Activated CD8-positive, alpha-beta memory T cell treated with anti-CD3 and anti-CD28 coated beads, Interleukin-2, amount 50 U/mL, for 48 hours (primary cell): ENCODE results near the gene DDX24.

Source experiments
- DNase-seq: peaks from one replicate; pipeline ENCODE4 v3.0.0-alpha.2; 2020

The DDX24 gene

DNA sequence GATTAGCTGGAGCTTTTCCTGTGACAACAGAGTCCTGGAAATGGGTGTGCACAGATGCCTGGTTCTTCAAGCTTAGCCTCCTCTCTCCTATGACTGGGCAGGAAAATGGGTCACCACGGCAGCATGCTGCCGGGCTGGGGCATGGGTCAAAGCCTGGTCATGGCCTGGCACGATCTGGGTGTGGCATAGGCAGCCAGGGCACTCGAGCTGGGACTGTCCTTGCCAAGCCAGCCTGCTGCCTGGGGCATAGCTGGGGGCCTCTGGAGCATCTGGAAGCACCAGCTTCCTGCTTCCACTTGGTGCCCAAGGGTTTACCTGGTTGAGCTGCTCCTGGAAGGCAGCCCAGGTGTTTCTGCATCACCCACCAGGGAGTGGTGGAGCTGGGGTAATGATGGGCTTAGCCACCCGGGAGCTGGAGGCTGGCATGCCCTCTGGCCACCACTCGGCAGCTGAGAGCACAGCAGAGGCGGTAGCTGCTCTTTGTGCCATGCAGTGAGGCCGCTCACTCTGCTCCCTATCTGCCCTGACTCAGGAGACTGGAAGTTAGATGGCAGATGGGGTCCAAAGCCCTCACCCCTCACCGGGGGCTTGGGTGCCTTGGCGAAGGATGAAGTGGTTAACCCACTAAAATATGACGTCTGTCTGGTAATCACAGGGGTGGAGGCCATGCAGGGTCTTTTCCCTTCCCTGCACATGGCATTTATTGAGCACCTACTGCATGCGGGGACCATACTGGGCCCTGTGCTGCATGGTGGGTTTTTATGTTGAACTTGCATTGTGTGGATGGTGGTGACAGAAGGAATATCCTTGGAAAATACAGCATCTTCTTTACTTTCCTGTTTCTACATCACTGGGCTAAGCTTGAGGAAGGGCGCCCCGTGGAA is 53.2 kb downstream of the DDX24 start:
- no peak for DNase-seq

DNA sequence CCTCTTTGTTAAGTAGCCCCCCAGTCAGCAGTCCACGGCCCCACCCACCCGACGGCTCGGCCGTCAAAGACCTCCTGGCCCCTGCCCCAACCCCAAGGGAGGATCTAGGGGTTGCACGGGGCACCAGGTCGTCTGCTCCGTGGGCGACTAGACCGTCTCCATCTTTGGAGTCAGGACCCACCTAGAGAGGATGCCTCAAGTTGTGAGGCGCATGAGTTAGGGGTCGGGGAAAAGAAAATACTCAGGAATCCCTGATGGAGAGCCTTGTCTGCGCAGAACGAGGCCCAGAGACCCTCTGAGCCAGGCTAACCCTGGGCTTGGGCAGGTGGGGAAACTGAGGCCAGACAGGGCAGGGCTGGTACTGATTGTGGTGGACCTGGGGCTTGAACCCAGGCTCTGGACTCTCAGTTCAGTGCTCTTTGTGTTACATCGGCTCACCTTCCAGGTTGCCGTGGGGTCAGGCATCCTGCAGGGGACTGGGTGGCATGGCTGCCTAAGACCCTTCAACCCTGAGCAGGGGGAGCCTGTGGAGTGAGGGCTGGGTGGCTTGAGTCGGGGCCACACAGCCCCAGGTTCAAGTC is 54.0 kb downstream of the DDX24 start:
- DNase-seq = no peak

DNA sequence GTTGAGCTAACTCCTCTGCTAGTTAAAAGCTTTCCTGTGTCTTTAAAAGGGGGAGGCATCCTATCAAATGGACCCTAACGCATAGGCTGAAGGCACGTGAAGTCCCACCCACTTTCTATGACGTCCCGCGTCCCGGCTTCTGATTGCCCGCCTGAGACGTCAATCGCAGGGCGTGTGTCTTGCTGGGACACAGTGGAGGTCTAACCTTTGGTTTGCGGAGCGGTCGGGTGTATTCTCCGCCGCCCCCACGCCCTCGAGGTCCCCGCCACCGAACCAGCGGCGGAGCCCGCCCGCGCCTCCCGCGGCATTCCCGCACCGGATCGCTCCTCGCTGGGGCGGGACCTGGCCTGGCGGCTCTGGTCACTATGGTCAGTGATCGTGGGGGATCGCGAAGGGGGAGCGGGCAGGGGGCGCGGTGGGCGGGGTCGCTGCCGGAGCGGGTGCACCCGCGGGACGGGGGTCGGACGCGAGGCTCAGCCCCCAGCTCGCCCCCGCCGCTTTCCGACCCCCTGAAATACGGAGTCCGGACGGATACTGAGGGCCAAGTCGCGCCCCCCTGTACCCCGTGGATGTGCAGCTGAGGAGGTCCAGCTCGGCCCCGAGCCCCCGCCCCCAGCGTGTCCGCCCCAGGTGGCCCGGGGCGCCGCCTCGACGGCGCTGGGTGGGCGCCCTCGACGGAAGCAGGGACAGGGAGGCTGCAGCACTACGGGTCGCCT is 54.7 kb downstream of the DDX24 start, which contains the start of gene OTUB2:
Gene OTUB2, plus strand, starts transcription at position 168 of the 716 bp plus-strand sequence. Its CDS starts 198 bp downstream, at position 366.
- peak; percentile 97 for DNase-seq

DNA sequence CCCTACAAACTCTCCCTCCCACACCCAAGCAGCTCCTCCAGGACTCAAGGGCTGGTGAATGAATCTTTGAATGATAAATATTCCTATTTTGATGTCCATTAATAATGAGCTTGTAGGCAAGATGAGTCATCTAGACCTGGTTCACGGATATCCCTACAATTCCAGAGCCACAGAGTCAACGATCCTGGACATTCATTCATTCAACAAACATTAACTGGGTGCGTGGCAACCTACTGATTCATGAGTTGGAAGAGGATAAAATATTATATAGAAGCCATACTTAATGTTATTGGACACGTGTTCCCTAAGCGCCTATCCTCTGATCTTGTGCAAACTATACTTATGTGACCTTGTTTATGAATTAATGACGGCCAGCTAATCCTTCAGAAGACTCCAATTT is 55.3 kb downstream of the DDX24 start:
- DNase-seq = no peak

DNA sequence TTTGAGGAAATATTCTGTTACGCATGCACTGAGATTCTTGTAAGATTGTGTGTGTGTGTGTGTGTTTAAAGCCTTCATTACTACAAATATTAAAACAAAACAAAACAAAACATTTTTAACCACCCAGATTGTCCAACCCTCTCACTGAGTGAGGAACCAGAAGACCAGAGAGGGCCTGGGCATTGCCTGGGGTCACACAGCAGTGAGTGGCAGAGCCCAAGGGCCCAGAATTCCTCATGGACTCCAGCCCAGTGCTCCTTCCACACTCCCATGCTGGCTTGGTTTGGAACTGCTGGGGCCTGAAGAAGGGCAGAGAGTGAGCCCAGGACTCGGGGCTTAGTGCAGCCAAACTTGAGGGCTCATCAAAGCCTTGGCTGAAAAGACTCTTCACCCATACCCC is 56.5 kb downstream of the DDX24 start:
- DNase-seq = no peak

DNA sequence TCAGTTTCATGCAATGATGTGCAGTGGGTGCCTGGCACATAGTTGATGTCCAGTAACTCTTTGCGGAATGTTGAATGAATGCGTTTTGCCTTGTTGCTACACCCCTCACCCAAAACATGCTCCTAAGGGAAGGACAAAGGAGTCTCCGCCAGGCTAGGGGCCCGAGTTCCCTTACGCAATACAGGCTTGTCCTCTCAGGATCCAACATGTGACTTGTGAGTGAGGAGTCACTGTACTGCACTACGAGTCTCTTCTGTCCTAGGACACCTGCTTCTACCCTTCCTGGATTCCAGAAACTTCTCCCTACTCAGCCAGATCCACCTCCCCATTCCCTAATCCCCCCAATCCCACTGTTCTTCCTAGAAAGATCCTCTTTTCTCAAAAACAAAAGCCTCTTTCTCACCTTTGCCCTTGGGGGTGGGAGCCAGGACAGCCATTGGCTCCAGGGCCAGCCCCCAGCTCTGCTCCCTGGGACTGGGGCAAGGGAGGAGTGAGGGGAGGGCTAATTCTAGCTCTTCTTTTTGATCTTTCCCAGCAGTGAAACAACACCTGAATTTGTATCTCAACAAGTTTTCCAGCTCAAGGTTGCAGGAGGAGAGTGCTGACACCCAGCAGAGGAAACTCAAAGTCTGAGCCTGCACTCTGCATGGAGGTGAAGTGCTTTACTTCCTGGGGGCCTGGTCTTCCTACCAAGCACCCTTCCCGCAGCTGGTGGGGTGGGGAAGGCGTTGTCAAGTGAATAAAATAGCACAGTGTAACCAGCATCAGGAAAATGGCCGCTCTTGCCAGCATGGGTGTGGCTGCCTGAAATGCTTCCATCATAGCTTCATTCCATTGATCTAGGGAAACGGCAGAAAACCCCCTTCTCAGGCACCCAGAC is 58.2 kb downstream of the DDX24 start:
- no peak for DNase-seq

DNA sequence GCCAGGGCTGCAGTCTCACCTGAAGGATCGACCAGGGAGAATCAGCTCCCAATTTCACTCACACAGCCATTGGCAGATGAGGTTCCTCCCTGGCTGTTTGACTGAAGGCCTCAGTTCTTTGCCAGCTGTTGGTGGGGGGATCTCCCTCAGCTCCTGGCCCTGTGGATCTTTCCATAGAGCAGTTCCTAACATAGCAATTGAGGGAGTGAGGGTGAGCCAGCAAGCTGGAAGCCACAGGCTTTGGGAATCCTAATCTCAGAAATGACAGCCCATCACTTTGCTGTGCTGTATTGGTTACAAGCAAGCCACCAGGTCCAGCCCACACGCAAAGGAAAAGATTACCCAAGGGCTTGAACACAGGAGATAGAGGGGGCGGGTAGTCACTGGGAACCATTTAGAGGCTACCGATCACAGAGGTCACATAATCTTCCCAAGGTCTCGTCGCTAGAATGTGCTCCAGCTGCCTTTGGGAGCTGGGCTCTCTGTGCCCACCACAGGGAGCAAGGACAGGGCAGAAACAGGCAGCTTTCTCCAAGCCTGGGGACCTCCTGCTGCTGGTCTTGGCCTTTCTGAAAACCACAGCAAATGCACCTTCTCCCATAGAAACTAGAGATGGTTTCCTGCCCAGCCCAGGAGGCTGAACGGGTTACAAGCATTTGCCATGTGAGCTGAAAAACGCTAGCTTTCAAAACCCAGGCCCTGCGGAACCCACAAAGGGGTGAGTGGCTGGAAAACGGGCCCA is 59.4 kb downstream of the DDX24 start:
- DNase-seq = no peak

DNA sequence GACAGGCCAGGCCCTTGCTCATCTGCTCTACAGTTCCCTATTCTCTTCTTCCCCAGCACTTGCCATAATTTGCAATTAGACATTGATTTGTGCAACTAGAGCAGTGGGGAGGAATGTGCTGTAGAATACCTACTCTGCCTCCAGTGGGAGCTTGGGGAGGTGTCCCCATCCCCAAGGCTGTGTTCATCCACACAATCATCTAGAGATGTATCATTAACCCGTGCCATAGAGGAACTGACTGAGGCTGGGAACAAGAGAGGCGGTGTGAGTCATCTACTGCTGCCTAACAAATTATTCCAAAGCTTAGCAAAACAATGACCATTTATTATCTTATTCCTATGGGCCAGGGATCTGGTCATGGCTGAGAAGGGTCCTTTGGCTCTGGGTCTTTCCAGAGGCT is 60.0 kb downstream of the DDX24 start:
- no peak for DNase-seq

DNA sequence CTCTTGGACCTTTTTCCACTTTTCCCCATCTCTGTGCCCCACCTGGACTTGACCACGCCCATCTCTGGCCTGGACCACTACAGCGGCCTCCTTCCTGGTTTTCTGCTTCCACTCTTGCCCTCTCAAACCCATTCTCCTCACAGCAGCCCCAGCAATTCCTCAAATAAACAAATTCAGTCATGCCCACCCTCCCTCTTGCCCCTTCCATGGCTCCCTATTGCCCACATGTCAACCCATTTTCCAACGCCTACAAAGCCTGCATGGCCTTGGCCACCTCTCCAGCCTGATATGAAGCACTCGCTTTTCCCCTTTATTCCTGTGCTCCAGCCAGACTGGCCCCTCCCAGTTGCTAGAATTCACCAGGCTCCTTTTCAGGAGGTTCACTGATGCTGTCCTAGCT is 60.7 kb downstream of the DDX24 start:
- DNase-seq = no peak

DNA sequence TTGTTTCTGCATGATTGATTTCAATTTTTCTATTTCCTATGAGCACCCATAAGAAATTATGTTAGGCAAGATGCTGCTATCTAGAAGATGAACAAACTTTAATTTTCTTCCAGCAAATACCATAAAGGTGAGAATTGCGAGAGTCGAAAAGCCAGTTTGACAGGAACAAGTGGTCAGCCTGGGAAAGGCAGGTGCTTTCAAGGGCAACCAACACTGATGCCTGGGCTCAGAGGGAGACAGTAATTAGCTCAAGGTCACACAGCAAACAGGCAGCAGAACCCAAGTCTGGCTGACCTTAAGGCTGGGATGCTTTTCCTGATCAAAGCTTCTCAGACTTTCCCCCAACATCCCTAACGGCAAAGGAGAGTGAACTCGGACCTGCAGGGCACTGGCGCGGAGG is 61.7 kb downstream of the DDX24 start:
- DNase-seq = no peak

DNA sequence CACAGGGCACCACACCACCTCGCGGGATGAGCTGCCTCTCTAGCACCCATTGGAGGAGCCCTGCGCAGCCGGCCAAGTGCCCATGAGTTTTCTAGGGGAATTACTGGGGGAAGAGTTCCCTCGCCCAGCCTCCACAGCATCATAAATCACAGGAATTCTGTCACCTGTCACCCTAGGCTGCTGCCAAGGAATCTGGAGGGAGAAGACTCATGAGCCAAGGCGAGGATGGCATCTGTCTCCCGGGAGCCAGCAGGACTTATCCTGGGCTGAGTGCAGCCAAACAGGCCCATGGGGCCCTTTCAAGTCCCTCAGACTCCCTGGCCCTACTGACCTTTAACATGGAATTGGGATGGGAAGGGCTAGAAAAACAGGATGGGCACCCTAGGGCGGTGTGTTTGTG is 62.7 kb downstream of the DDX24 start:
- DNase-seq = no peak

DNA sequence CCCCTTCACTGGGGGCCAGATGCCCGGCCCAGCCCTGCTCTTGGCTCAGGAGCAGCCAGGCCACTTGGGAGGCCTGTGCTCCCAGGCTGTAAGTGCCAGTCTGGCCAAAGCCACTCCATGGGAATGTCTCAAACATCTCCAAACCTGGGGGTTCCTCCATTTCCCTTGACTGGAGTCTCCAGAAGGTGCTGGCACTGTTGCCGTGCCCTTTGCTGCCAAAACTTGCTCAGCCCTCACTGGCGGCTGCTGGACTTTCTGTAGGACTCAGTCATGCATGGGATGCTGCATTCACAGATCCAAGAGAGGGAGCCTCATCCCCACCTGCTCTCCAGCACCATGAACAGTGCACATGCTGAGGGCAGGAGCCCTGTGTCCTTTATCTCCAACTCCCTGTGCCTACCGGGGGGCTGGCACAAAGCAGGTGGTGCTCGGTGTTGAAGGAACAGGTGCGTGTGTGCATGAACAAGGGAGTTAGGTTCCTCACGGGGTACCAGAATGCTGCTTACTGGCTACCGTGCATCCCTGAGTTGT is 64.5 kb downstream of the DDX24 start:
- DNase-seq = no peak

DNA sequence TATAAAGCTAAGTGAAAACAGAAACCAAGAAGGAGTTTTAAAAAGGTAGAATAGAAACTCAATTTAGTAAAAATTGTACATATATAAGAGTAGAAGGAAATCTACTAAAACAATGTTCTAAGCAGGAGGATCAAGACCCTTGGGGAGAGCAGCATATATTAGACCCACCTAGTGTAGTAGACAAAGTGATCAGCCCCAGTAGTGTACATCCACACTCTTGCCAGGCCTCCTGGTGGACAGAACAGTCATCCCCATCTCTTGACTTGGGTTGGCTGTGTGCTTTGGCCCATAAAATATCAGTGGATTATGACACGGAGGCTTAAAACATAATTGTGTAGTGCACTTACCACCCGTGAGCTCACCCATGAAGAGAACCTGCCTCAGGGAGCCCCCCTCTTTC is 65.8 kb downstream of the DDX24 start:
- DNase-seq = no peak

DNA sequence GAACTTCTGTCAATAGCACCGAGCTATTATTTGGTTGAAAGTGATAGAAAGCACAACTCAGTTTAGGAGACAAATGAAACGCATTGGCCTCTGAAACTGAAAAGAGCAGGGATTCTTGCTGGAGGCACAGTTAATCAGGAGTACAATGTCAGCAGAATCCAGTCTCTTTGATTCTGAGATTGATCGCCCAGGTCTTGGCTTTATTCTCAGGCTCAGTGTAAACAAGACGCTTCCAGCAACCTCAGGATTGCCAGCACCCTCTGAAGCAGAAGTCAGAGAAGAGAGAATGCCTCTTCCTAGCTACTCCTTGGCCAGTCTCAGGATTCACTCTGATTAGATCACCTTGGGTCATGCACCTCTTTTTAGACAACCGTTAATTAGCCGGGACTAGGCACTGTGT is 66.6 kb downstream of the DDX24 start:
- DNase-seq = no peak

DNA sequence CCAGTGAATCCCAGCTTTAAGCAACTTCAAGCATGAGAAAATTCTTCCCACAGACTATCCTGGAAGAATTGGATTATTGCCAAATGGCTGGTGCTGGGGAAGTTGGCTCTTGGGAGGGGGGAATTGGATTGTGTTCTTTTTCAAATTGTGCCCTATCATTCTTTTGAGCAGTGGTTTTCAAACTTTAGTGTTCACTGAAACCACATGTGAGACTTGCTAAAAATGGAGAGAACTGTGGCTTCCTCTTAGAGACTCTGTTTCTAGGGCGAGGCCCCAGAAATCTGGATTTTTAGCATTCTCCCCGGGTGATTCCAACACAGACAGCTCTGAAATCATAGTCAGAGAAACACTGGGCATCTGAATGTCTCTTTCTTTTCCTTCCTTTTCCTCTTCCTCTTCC is 69.2 kb downstream of the DDX24 start:
- no peak for DNase-seq

DNA sequence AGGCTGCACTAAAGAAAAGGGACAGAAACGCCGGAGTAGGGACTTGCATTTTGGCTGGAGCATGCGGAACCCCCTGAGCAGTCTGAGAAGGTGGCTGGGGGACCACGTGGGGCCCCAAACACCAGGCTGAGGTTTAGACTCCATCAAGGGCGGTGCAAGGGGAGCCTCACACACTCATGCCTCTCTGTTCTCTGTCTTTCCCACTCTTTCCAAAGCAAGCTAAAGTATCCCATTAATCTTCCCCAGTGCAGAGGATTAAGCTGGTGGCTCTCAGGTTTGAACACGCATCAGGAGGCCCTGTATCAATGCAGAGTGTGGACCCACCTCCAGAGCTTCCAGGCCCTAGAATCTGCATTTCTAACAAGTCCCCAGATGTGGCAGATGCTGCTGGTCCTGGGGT is 70.4 kb downstream of the DDX24 start:
- DNase-seq = no peak

DNA sequence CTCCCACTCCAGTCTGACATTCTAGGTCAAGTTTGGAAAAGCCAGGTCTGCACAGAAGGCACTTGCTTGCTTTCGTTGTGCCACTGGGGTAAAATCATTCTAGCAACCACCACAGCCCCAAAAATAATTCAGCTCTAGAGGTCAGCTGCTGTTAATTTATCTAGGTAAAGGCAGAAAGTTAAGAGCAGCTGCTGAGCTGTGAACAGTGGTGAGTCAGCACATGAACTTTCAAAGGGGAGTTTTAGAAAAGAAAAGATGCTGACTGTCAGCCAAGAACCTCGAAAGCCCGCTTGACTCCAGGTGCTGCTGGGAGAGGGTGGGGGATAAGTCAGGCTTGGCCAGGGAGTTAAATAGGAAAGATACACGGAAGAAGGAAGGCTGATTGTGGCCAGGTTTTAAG is 71.2 kb downstream of the DDX24 start:
- no peak for DNase-seq

DNA sequence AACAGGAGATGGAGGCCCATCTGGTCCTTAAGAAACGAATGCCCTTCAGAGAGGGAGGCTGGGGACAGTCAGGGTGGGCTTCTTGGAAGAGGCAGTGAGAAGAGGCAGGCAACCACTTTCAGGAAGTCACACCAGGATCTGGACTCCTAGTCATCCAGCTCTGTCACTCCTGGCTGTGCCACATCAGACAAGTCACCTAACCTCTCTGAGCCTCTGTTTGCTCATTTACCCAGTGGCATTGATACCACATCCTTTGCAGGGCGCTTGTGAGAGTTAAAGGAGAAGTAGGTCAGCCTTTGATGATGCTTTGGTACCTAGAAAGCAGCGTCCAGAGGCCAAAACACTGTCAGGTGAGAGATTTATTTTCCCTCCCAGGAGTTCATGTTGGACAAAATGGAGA is 72.8 kb downstream of the DDX24 start:
- no peak for DNase-seq

DNA sequence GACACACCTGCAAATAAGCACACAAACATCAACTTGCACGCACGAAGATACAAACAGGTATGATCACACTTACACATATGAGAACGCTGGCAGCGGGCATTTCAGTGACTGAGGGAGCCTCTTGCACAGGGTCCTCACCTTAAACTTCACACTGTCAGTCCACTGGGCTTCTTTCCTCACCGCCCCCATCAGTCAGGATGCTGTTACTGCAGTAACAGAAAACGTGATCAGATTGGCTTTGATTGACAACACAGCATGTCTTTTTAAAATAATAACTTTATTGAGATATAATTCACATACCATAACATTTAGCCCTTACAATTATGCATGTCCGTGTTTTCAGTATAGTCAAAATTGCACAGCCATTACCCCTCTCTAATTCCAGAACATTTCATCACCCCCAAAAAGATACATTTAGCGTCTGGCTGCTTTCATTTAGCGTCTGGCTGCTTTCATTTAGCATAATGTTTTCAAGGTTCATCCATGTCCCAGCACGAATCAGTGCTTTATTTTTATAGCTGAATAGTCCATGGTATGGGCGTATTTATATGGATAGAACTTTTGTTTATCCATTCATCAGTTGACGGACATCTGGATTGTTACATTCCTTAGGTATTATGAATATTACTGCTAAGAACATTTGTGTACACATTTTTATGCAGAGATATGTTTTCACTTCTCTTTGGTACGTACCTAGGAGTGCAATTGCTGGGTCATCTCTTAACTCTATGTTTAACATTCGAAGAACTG is 75.5 kb downstream of the DDX24 start:
- DNase-seq = no peak

DNA sequence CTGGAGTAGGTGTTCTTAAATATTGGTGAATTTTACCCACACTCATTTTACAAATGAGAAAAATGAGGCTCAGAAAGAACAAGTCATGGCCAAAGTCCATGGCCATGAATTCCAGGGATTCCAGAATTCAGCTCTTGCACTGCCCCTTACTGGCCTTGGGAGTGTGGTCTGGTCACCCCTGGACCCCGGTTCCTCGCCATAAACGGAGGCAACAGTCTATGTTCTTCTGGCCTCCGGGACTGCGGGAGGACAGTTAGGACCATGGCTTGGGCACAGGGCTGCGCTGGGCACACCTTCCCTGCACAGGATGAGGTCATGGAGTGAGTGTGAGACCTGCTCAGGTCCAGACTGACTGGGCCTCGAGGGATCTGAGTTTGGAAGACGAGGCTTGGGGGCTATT is 77.0 kb downstream of the DDX24 start:
- no peak for DNase-seq

DNA sequence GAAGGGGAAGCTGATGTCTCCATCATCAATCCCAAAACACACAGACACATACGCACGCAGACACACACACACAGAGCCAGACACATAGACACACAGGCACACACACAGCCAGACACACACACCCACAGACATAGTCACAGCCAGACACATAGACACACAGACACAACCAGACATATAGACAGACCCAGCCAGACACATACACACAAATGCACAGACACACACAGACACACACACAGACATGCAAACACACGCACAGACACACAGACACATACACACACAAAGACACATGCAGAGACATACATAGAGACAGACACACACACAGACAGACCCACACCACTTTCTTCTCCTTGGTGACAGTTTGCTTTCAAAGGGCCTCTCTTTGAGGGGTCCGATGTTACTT is 77.6 kb downstream of the DDX24 start:
- DNase-seq = no peak
